Ovary (tissue), 9 donors: Measurements from ENCODE around the gene SV2B. TPM values are rescaled to one million over a fixed set of nuclear protein-coding genes. Genes with fewer than 3 reads are reported as not detected.

Experiments used
- DNase-seq, 5 donors: peaks; one replicate each; pipeline ENCODE4 v3.0.0-alpha.2; 2019 to 2020
- H3K27ac ChIP-seq, 2 donors: fragments of 200-600 bp; one replicate each; pipeline versions ENCODE4 v1.5.1 to v1.8.0; 2019 to 2022
- H3K27me3 ChIP-seq: fragments of 200-600 bp; one replicate; pipeline ENCODE4 v1.8.0; 2022
- H3K36me3 ChIP-seq: fragments of 200-600 bp; sonication (generic); one replicate; pipeline ENCODE4 v1.5.1; 2019
- H3K4me1 ChIP-seq: one replicate; pipeline ENCODE4 v1.8.1; 2013; ENCODE audit warnings: mild to moderate bottlenecking, moderate library complexity; ENCODE audit not compliant: insufficient read depth
- H3K4me3 ChIP-seq: fragments of 200-600 bp; sonication (generic); one replicate; pipeline ENCODE4 v1.5.1; 2017
- H3K9me3 ChIP-seq, 2 donors: fragments of 200-600 bp in 1 of 2; sonication (generic) in 1 of 2; one replicate each; pipeline versions ENCODE4 v1.5.1 to v1.8.1; 2013 to 2019; ENCODE audit warnings: mild to moderate bottlenecking in 1 of 2, moderate library complexity in 1 of 2
- EP300 ChIP-seq: sonication (generic); formaldehyde crosslinking; IDR thresholded peaks from one replicate; pipeline ENCODE4 v1.6.1; 2017; ENCODE audit warnings: antibody characterized with exemption
- POLR2A ChIP-seq: fragments of 450-650 bp; IDR thresholded peaks from one replicate; pipeline ENCODE4 v1.6.1; 2017; ENCODE audit warnings: antibody characterized with exemption, mild to moderate bottlenecking, moderate library complexity
- WGBS, 3 donors: extraction: QIAGEN DNeasy Blood & Tissue Kit in 1 of 3; methylation state at CpG; one replicate each; pipeline versions ENCODE4 v1.1.5 to v1.1.7; 2013 to 2017; 5-methylcytosine and 5-hydroxymethylcytosine counted together
- intact Hi-C, 4 donors: fragments of 100-400 bp; cut with DNase I; formaldehyde crosslinking; loops; one replicate each; pipeline versions ENCODE4 v1.11.0 to v1.15.1; 2022 to 2023
- polyA plus RNA-seq, 2 donors: library from polyadenylated mRNA; stranded (reverse); fragments of 200-250 nt in 1 of 2; fragments of 350-450 nt in 1 of 2; fragmentation: Illumina TruSeq in 1 of 2; extraction: RNeasy Lipid Tissue Mini Kit (QIAGEN cat#74804) in 1 of 2; gene quantifications; one replicate each; pipeline ENCODE4 v1.2.3, GENCODE V29; 2013 to 2014
- total RNA-seq, 7 donors: library from RNA; depleted of rRNA in 2 of 7; stranded (reverse); fragments of >200 nt in 2 of 7; fragmentation: NEBNext Ultra II Directional in 3 of 7; extraction: Animal tissue kit (Norgen Biotek cat#: 25700) in 3 of 7; gene quantifications; one replicate each; pipeline versions ENCODE4 v1.1.0 to v1.2.4, GENCODE V29; 2016 to 2023
- TF ChIP-seq, protein P1 (sequence below), 3 donors: fragments of 450-650 bp in 2 of 3; fragments of 200-600 bp in 1 of 3; IDR thresholded peaks; one replicate each; pipeline versions ENCODE4 v1.5.1 to v1.8.0; 2016 to 2022; ENCODE audit warnings: antibody characterized with exemption in 3 of 3, mild to moderate bottlenecking in 1 of 3
- donor health status: DM: no; HTN: no; CAD: no; lungs with moderate emphysema.
- donor health status: DM: no; HTN: no; CAD: no.
- donor health status: Bipolar disorder and iron deficiency.
- donor health status: DM: yes; HTN: yes; CAD: no.
- donor health status: DM: no; HTN: no; CAD: no.
- donor health status: DM: yes; HTN: yes; CAD: no.

Gene SV2B
- total and polyA plus RNA-seq, 9 donors = 0.10 to 1.3 (median 0.22) TPM; not detected in 1

DNA sequence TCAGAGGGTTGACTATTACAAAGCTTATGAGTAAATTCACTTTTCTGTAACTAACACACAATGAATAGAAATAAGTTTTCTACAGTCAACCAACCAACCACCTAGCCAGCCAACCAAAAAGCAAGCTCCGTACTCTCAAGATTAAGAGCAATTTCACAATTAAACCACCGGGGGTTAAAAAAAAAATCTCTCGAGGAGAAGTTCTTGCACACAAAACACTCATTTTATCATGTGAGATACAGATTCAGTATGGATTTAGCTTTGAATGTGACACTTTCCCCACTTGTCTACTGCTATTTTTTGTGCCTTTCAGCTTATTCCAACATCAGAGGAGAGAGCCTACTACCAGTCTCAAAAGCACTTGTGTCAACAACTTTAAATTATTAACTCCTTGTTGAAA is 135.3 kb downstream of the SV2B start:
- no peaks in the 10 kb centered on the region for H3K36me3 ChIP-seq
- intact Hi-C loops = no loop called here
- H3K9me3 ChIP-seq = no peaks in the 10 kb centered on the region
- no peaks in the 10 kb centered on the region for H3K27me3 ChIP-seq
- no peak overlapping the region for H3K4me3 ChIP-seq
- no peak overlapping the region for H3K27ac ChIP-seq
- 58 to 59% (median 59%) methylated on average over 3 of the region's 3 CpGs for WGBS, 3 donors
- TF ChIP-seq, protein P1, sequence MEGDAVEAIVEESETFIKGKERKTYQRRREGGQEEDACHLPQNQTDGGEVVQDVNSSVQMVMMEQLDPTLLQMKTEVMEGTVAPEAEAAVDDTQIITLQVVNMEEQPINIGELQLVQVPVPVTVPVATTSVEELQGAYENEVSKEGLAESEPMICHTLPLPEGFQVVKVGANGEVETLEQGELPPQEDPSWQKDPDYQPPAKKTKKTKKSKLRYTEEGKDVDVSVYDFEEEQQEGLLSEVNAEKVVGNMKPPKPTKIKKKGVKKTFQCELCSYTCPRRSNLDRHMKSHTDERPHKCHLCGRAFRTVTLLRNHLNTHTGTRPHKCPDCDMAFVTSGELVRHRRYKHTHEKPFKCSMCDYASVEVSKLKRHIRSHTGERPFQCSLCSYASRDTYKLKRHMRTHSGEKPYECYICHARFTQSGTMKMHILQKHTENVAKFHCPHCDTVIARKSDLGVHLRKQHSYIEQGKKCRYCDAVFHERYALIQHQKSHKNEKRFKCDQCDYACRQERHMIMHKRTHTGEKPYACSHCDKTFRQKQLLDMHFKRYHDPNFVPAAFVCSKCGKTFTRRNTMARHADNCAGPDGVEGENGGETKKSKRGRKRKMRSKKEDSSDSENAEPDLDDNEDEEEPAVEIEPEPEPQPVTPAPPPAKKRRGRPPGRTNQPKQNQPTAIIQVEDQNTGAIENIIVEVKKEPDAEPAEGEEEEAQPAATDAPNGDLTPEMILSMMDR (IDR thresholded peaks at IDR 0.05) = no peak
- TF ChIP-seq EP300 (no peak), POLR2A (no peak)
- no peaks in the 10 kb centered on the region for H3K4me1 ChIP-seq
- no peak for DNase-seq

DNA sequence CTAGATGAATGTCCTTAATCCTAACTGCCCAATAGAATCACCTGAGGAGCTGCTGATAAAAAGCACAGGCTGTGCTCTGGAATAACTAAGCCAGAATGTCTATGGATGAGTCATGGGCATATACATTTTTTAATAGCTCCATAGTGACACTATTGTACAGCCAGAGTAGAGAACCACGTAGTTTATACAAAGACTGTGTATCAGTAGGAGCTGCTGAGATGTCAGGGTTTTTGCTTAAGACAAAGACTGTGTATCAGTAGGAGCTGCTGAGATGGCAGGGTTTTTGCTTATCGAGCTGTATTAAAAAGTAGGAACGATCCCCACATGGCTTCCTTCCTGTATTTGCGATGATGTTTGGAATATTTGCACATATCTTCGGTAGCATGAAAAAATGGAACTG is 137.4 kb downstream of the SV2B start:
- WGBS, 3 donors = 75 to 83% (median 77%) methylated on average over 5 of the region's 5 CpGs
- intact Hi-C loops = no loop called here
- Histone ChIP-seq H3K4me1 (no peaks in the 10 kb centered on the region), H3K27ac (no peak overlapping the region), H3K36me3 (no peaks in the 10 kb centered on the region), H3K4me3 (no peak overlapping the region), H3K9me3 (no peaks in the 10 kb centered on the region), H3K27me3 (no peaks in the 10 kb centered on the region)
- DNase-seq = no peak
- TF ChIP-seq, protein P1 (IDR thresholded peaks at IDR 0.05) = no peak
- TF ChIP-seq EP300 = no peak
- TF ChIP-seq POLR2A = no peak

DNA sequence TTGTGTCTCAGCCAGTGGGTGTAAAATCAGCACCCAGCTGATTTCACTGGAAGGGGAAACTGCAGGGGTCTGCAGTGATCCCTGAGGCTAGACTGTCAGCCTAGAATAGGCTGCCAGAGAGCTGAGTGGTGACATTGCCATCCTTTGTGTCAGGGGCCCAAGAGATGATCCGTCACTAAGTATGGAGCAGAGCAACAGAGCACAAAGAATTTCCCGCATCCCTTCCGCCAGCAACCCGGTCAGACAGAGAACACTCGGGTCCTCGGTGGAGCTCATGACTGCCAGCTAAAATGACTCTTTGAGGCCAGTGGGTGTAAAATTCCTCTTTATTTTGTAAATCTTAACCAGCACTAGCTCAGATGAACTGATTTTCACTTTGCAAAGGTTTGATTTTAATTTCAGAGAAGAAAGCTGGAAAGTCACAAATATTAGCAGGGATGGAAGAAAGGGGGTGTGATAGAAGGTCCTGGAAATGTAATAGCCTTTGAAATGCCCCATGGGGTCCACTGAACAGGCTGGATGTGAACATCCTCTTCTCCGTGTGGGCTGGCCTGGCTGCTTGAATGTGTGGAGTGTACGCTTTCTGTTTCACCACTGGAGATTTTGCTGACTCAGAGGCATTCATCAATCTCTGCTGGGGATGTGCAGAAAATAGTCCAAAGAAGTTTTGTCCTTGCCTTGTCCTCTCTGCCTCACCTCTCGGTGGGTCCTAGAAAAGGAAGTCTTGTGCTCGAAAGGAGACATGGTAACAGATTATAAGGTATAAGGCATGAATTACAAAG is 138.8 kb downstream of the SV2B start:
- TF ChIP-seq POLR2A = no peak
- TF ChIP-seq, protein P1 (IDR thresholded peaks at IDR 0.05) = no peak
- TF ChIP-seq EP300 = no peak
- 63 to 68% (median 64%) methylated on average over 10 of the region's 10 CpGs for whole genome bisulfite sequencing, 3 donors
- no peaks in the 10 kb centered on the region for H3K4me1 ChIP-seq
- H3K27me3 ChIP-seq = no peaks in the 10 kb centered on the region
- no peaks in the 10 kb centered on the region for H3K9me3 ChIP-seq
- H3K36me3 ChIP-seq = no peaks in the 10 kb centered on the region
- intact Hi-C loops = no loop called here
- no peak overlapping the region for H3K27ac ChIP-seq
- no peak for DNase-seq
- H3K4me3 ChIP-seq = no peak overlapping the region

DNA sequence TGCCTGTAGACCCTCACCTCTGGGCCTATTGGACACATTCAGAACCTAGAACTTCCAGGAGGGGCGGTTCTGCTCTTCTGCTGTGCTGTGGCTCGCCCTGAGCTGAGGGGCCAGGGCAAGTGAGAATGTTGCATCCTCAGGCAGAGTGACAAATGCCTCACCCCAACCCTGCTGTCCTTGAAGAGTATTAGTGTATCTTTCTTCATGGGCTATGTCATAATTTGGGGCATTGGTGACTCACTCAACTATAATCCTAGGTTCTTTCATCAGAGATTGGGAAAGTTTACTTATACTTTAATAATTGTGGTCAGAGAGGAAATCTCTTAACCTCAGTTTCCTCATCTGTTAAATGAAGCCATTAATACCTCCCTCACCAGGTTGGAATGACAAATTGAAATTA is 143.8 kb downstream of the SV2B start:
- H3K4me3 ChIP-seq = no peak overlapping the region
- no peak for DNase-seq
- 40 to 76% (median 47%) methylated on average over 2 of the region's 2 CpGs for WGBS, 3 donors
- H3K4me1 ChIP-seq = no peaks in the 10 kb centered on the region
- H3K9me3 ChIP-seq = no peaks in the 10 kb centered on the region
- no peaks in the 10 kb centered on the region for H3K36me3 ChIP-seq
- TF ChIP-seq POLR2A (no peak), EP300 (no peak)
- TF ChIP-seq, protein P1 (IDR thresholded peaks at IDR 0.05) = no peak
- H3K27ac ChIP-seq = no peak overlapping the region
- no peaks in the 10 kb centered on the region for H3K27me3 ChIP-seq
- intact Hi-C loops = no loop called here
